Hepatocyte (in vitro differentiated cells): Measurements from ENCODE around the gene BOK. TPM values are rescaled to one million over a fixed set of nuclear protein-coding genes. Genes with fewer than 3 reads are reported as not detected.
A peak's percentile ranks its signal among the peaks of the same experiment; 100 is the strongest.

Experiments
- DNase-seq: peaks from one replicate; pipeline ENCODE4 v3.0.0-alpha.2; 2016; ENCODE audit warnings: low spot score
- H2AFZ ChIP-seq: fragments of 200-600 bp; sonication (generic); 2 replicates; pipeline ENCODE4 v1.6.0; 2016; ENCODE audit warnings: antibody characterized with exemption, mild to moderate bottlenecking
- H3K27ac ChIP-seq: fragments of 200-600 bp; sonication (generic); 2 replicates; pipeline ENCODE4 v1.5.1; 2016; ENCODE audit warnings: mild to moderate bottlenecking
- H3K27me3 ChIP-seq: fragments of 200-600 bp; sonication (generic); 2 replicates; pipeline ENCODE4 v1.6.1; 2016
- H3K36me3 ChIP-seq: fragments of 200-600 bp; sonication (generic); replicated peaks from 2 replicates; pipeline ENCODE4 v1.5.1; 2016; ENCODE audit warnings: low read depth; ENCODE audit not compliant: insufficient read depth
- H3K4me1 ChIP-seq: fragments of 200-600 bp; sonication (generic); 2 replicates; pipeline ENCODE4 v1.5.1; 2016; ENCODE audit warnings: mild to moderate bottlenecking, moderate library complexity; ENCODE audit not compliant: insufficient read depth
- H3K4me2 ChIP-seq: fragments of 200-600 bp; sonication (generic); 2 replicates; pipeline ENCODE4 v1.6.0; 2016
- H3K4me3 ChIP-seq: fragments of 200-600 bp; sonication (generic); 2 replicates; pipeline ENCODE4 v1.5.1; 2016; ENCODE audit warnings: mild to moderate bottlenecking
- H3K79me2 ChIP-seq: fragments of 200-600 bp; sonication (generic); 2 replicates; pipeline ENCODE4 v1.6.0; 2017; ENCODE audit warnings: mild to moderate bottlenecking
- H3K9me2 ChIP-seq: fragments of 200-600 bp; sonication (generic); replicated peaks from 2 replicates; pipeline ENCODE4 v1.6.0; 2017; ENCODE audit warnings: mild to moderate bottlenecking; ENCODE audit not compliant: insufficient read depth
- H3K9me3 ChIP-seq: fragments of 200-600 bp; sonication (generic); 2 replicates; pipeline ENCODE4 v1.5.1; 2016; ENCODE audit warnings: low read depth, mild to moderate bottlenecking
- H4K20me1 ChIP-seq: fragments of 200-600 bp; sonication (generic); 2 replicates; pipeline ENCODE4 v1.6.0; 2016; ENCODE audit warnings: mild to moderate bottlenecking; ENCODE audit not compliant: insufficient read depth, poor library complexity, severe bottlenecking
- CTCF ChIP-seq: fragments of 200-600 bp; sonication (generic); IDR thresholded peaks from 2 replicates; pipeline ENCODE4 v1.5.1; 2016; ENCODE audit warnings: antibody characterized with exemption, mild to moderate bottlenecking; ENCODE audit not compliant: poor library complexity
- EZH2 ChIP-seq: fragments of 200-600 bp; sonication (generic); IDR thresholded peaks from 2 replicates; pipeline ENCODE4 v1.6.1; 2016; ENCODE audit warnings: antibody characterized with exemption, mild to moderate bottlenecking, borderline replicate concordance
- EZH2phosphoT487 ChIP-seq: fragments of 200-600 bp; sonication (generic); IDR thresholded peaks from one replicate; pipeline ENCODE4 v1.6.1; 2018; ENCODE audit warnings: antibody characterized with exemption, mild to moderate bottlenecking, low read depth, moderate library complexity; ENCODE audit not compliant: unreplicated experiment, severe bottlenecking
- WGBS: methylation state at CpG from one replicate; pipeline ENCODE4 v1.1.6; 2016; ENCODE audit warnings: low lambda C conversion rate; ENCODE audit errors: missing lambda C conversion rate; 5-methylcytosine and 5-hydroxymethylcytosine counted together
- polyA plus RNA-seq: library from polyadenylated mRNA; unstranded; fragments of >200 nt; fragmentation: Nextera tagmentation; extraction: Ambion mirVana; gene quantifications from 2 replicates; pipeline ENCODE4 v1.2.1, GENCODE V29; 2016
- total RNA-seq: library from RNA; depleted of rRNA; stranded (reverse); fragments of >200 nt; gene quantifications from 2 replicates; pipeline ENCODE4 v1.2.3, GENCODE V29; 2014

The BOK gene
- total and polyA plus RNA-seq, 2 experiments from 2014 or later = 24.2 to 26.5 TPM

DNA sequence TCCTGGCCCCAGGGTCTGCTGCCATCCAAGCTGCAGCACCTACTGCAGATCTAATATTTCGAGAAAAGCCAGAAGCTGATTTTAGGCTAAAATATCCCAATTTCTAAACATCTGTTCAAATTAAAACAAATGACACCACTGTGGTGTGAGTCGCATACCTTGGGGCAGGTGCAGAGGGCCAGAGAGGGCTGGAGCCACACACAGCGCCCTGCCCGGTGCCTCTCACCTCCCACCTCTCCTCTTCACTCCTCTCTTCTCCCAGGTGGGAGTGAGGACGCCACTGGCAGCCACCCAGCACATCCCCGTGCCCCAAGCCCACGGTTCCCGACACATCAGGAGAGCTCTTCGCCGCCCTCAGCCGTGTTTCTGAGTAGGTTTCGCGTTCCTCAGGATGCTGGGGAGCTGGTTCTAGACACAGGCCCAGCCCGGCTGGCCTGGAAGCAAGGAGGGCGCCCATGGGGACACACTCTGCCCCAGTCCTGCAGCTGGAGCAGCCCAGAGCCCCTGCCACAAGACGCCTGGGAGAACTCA is 57.0 kb downstream of the BOK start:
- Histone ChIP-seq H3K9me3 (no peaks in the 10 kb centered on the region), H3K27me3 (no peaks in the 10 kb centered on the region), H3K9me2 (no peaks in the 10 kb centered on the region), H3K36me3 (no peaks in the 10 kb centered on the region), H3K79me2 (peaks cover 78% of the 10 kb centered on the region), H3K4me3 (no peak overlapping the region), H3K4me1 (peaks cover 16% of the 10 kb centered on the region), H4K20me1 (no peaks in the 10 kb centered on the region), H3K27ac (no peak overlapping the region), H2AFZ (no peak overlapping the region), H3K4me2 (no peak overlapping the region)
- no peak for TF ChIP-seq EZH2phosphoT487
- TF ChIP-seq CTCF = no peak
- no peak for TF ChIP-seq EZH2
- DNase-seq = no peak
- 93% methylated on average over 15 of the region's 16 CpGs for WGBS

- peak overlapping the region; percentile 68 for H3K4me2 ChIP-seq
- H3K9me2 ChIP-seq = no peaks in the 10 kb centered on the region
- H4K20me1 ChIP-seq = no peaks in the 10 kb centered on the region
- 92% methylated on average over 30 of the region's 30 CpGs for WGBS
- no peaks in the 10 kb centered on the region for H3K36me3 ChIP-seq
- H3K27me3 ChIP-seq = no peaks in the 10 kb centered on the region
- TF ChIP-seq EZH2 (no peak), EZH2phosphoT487 (no peak), CTCF (no peak)
- no peak overlapping the region for H2AFZ ChIP-seq
- no peak for DNase-seq
- peaks cover 10% of the 10 kb centered on the region for H3K4me1 ChIP-seq
- H3K79me2 ChIP-seq = peaks cover 74% of the 10 kb centered on the region
- H3K4me3 ChIP-seq = no peak overlapping the region
- no peaks in the 10 kb centered on the region for H3K9me3 ChIP-seq
- H3K27ac ChIP-seq = no peak overlapping the region
Observed at GRCh38 chr2:241616168-241617125, 57.9 kb downstream of the BOK start.

DNA sequence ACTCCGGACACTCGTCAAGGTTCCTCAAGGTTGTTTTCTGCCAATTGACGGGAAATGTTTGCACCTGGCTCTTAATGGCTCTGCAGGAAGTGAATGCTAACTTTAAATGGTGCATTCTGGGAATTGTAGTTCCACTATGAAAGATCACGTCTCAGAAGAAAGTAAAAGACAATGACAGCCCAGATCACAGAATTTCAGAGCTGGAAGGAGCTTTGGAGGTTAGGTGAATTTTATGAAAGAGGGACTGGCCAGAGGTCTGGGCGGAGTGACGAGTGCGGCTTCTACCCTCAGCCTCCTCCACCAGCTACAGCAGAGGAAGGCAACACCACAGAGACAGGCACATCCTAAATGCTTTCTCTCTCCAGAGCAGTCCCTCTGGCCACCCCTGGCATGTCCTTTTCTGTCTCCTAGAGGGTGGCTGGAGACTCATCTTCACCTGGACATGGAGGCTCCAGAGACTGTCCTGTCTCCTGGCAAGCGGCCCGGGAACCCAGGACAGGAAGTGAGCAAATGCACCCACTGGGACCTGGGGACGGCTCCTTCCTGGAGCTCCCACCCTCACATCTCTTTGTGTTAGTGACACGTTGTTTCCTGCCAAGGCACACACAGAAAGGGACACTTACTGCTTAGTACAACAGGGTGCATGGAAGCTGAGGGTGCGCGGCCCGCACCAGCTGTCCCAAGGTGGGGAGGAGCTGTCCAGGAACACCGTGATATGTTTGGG is 59.0 kb downstream of the BOK start:
- Histone ChIP-seq H3K27me3 (no peaks in the 10 kb centered on the region), H3K4me3 (no peak overlapping the region), H4K20me1 (no peaks in the 10 kb centered on the region), H3K9me3 (no peaks in the 10 kb centered on the region), H3K9me2 (no peaks in the 10 kb centered on the region), H3K4me1 (peaks cover 10% of the 10 kb centered on the region), H3K36me3 (no peaks in the 10 kb centered on the region), H3K4me2 (peak overlapping the region; percentile 68), H3K27ac (no peak overlapping the region), H2AFZ (no peak overlapping the region), H3K79me2 (peaks cover 76% of the 10 kb centered on the region)
- TF ChIP-seq EZH2phosphoT487 (no peak), CTCF (no peak), EZH2 (no peak)
- peak; percentile 43 for DNase-seq
- 63% methylated on average over 15 of the region's 15 CpGs for WGBS
